HL-60 (cell line): ENCODE data around the gene COQ10B.
A peak's percentile ranks its signal among the peaks of the same experiment; 100 is the strongest.
"Not testable (repeated sequence)": the region's sequence is repeated elsewhere in the genome, so short reads cannot be mapped to it uniquely, and the experiment has no call there.

ENCODE experiments used
- DNase-seq, 2 experiments: peaks; one replicate each; pipeline ENCODE4 v3.0.0-alpha.2; 2010 to 2020; ENCODE audit warnings: low read depth in 1 of 2, low spot score in 1 of 2
- H3K27ac ChIP-seq: fragments of 250-450 bp; sonication (Bioruptor Pico); replicated peaks from 2 replicates; pipeline ENCODE4 v1.5.1; 2020; ENCODE audit warnings: mild to moderate bottlenecking, moderate library complexity
- H3K27me3 ChIP-seq: fragments of 250-450 bp; sonication (Bioruptor Pico); 2 replicates; pipeline ENCODE4 v1.5.1; 2021; ENCODE audit warnings: mild to moderate bottlenecking, moderate library complexity; ENCODE audit not compliant: insufficient read depth, poor library complexity, severe bottlenecking
- H3K4me3 ChIP-seq: replicated peaks from 2 replicates; pipeline ENCODE4 v1.5.1; 2011; ENCODE audit warnings: mild to moderate bottlenecking, control low read depth, low read length; ENCODE audit not compliant: insufficient read depth
- GABPA ChIP-seq: IDR thresholded peaks from 2 replicates; pipeline ENCODE4 v1.6.1; 2012; ENCODE audit warnings: low read depth
- POLR2AphosphoS5 ChIP-seq: IDR thresholded peaks from 2 replicates; pipeline ENCODE4 v1.6.1; 2012; ENCODE audit warnings: low read depth
- SPI1 ChIP-seq: IDR thresholded peaks from 2 replicates; pipeline ENCODE4 v1.6.1; 2012; ENCODE audit warnings: low read depth, mild to moderate bottlenecking, borderline replicate concordance
- TF ChIP-seq, protein P1 (sequence below): IDR thresholded peaks from 2 replicates; pipeline ENCODE4 v1.6.1; 2012; ENCODE audit warnings: low read depth; ENCODE audit not compliant: insufficient replicate concordance
- TF ChIP-seq, protein P2 (sequence below): IDR thresholded peaks from one replicate; pipeline ENCODE4 v1.5.1; 2011; ENCODE audit warnings: low read length, control low read depth, inconsistent platforms; ENCODE audit not compliant: insufficient read depth

Gene COQ10B

DNA sequence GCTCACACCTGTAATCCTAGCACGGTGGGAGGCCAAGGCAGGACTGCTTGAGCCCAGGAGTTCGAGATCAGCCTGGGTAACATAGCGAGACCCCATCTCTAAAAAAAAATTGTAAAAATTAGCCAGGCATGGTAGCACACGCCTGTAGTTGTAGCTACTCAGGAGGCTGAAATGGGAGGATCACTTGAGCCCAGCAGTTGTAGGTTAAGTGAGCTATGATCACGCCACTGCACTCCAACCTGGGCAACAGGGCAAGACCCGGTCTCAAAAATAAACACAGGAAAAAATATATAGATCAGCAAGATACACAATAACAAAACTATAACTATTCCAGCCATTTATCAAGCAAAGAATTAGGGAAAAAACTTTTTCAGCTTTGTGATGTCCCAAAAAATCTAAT is 21.5 kb upstream of the COQ10B start:
- no peak overlapping the region for H3K27ac ChIP-seq
- H3K27me3 ChIP-seq, result no peaks in the 10 kb centered on the region
- no peak for DNase-seq
- TF ChIP-seq, protein P1, sequence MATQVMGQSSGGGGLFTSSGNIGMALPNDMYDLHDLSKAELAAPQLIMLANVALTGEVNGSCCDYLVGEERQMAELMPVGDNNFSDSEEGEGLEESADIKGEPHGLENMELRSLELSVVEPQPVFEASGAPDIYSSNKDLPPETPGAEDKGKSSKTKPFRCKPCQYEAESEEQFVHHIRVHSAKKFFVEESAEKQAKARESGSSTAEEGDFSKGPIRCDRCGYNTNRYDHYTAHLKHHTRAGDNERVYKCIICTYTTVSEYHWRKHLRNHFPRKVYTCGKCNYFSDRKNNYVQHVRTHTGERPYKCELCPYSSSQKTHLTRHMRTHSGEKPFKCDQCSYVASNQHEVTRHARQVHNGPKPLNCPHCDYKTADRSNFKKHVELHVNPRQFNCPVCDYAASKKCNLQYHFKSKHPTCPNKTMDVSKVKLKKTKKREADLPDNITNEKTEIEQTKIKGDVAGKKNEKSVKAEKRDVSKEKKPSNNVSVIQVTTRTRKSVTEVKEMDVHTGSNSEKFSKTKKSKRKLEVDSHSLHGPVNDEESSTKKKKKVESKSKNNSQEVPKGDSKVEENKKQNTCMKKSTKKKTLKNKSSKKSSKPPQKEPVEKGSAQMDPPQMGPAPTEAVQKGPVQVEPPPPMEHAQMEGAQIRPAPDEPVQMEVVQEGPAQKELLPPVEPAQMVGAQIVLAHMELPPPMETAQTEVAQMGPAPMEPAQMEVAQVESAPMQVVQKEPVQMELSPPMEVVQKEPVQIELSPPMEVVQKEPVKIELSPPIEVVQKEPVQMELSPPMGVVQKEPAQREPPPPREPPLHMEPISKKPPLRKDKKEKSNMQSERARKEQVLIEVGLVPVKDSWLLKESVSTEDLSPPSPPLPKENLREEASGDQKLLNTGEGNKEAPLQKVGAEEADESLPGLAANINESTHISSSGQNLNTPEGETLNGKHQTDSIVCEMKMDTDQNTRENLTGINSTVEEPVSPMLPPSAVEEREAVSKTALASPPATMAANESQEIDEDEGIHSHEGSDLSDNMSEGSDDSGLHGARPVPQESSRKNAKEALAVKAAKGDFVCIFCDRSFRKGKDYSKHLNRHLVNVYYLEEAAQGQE, result no peak
- TF ChIP-seq SPI1 (no peak), GABPA (no peak), POLR2AphosphoS5 (no peak)
- TF ChIP-seq, protein P2, sequence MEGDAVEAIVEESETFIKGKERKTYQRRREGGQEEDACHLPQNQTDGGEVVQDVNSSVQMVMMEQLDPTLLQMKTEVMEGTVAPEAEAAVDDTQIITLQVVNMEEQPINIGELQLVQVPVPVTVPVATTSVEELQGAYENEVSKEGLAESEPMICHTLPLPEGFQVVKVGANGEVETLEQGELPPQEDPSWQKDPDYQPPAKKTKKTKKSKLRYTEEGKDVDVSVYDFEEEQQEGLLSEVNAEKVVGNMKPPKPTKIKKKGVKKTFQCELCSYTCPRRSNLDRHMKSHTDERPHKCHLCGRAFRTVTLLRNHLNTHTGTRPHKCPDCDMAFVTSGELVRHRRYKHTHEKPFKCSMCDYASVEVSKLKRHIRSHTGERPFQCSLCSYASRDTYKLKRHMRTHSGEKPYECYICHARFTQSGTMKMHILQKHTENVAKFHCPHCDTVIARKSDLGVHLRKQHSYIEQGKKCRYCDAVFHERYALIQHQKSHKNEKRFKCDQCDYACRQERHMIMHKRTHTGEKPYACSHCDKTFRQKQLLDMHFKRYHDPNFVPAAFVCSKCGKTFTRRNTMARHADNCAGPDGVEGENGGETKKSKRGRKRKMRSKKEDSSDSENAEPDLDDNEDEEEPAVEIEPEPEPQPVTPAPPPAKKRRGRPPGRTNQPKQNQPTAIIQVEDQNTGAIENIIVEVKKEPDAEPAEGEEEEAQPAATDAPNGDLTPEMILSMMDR, result no peak
- H3K4me3 ChIP-seq, result no peak overlapping the region

DNA sequence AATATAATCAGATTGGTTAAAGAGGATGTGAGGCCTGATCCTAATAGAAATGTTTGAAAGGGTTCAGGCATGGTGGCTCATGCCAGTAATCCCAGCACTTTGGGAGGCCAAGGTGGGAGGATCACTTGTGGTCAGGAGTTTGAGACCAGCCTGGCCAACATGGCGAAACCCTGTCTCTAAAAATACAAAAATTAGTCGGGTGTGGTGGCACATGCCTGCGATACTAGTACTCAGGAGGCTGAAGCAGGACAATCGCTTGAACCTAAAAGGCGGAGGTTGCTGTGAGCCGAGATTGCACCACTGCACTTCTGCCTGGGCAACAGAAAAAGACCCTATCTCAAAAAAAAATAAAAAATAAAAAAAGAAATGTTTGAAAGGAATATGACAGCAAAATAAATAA is 20.8 kb upstream of the COQ10B start:
- H3K4me3 ChIP-seq, result peak overlapping the region; percentile 71
- DNase-seq, result peak in 1 of 2 experiments; percentile 5
- H3K27ac ChIP-seq, H3K27me3 ChIP-seq: not testable (repeated sequence)

DNA sequence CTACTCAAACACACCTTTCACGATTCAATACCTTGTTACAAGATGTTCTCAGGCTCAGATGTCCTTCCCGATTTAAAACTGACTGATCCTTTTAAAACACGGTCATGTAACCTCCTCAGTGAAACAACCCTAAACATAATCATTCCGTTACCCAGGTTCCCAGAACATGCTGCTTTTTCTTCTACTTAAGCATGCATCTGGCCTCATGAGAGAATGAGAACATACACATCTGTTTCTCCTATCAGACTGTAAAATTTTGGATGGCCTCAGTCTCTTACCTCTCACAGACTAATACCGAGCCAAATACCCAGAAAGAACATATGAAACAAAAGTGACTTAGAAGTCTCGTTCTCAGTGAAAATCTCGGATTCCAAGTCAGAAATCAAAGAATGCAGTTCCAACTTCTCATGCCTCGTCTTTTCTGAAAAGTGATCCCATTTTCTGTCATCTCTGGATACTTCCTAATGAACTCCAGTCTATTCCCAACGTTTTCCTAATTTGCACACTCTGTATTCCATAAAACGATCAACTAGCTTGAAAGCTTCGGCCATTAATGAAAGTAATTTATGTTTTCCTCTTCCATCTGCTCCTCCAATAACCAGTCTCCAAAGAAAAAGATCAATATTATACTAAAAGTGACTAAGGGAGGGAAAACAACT is 19.4 kb upstream of the COQ10B start:
- Histone ChIP-seq H3K27me3 (no peaks in the 10 kb centered on the region), H3K4me3 (peak overlapping the region; percentile 71), H3K27ac (peak overlapping the region; percentile 96)
- no peak for TF ChIP-seq GABPA
- TF ChIP-seq SPI1, result no peak
- TF ChIP-seq, protein P1, result no peak
- TF ChIP-seq, protein P2, result no peak
- TF ChIP-seq POLR2AphosphoS5, result no peak
- DNase-seq, result no peak

DNA sequence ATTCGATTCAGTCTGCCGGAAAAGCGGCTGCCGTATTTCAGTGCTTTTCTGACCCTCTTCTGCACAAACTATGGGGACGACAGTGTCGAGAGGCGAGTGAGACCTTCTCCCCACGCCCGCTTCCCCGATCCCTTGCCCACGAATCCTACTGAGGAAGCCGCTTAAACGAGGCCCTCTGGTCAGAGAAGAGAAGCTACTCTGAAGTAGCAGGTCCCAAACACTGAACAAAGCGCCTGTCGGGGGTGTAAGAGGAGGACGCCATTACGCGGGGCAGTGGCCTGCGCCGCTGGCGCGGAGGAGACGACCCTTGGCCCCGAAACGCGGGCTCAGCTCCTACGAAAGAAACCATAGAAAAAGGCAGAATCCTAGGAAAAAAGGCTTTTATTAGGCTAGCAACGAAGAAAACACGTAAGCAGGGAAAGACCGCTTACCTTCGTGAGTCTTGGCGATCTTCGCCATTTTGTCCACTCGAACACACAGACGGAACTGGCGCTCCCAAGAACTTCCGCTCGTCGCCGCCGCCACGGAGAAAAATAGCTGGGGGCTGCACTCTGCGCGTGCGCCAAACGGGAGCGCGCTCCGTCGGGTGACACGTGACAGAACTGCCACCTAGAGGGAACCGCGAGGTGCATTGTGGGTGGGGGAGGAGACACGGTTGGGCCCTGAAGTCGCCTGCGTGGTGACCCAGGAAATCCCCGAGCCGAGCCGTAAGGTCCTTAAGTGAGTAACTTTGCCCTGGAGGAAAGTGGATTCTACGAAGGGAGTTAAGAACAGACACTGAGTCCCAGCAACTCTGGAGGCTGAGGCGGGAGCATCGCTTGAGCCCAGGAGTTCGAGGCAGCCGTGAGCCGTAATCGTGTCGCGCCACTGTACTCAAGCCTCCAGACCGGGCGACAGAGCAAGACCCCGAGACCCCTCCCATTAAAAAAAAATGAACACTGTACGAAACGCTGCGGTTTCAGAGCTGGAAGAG is 18.5 kb upstream of the COQ10B start, which contains the start of gene SF3B1:
SF3B1 (minus strand) TSS at position 488 of the 973 bp plus-strand sequence; CDS start at position 459, 29 bp downstream.
- Histone ChIP-seq H3K27ac (peak within 1 kb of the TSS; percentile 96), H3K4me3 (peak within 1 kb of the TSS; percentile 71), H3K27me3 (no peaks in the 10 kb centered on the region)
- DNase-seq, result peak; percentile 98 to 99
- TF ChIP-seq, protein P1, result peak; percentile 78
- TF ChIP-seq, protein P2, result no peak
- peak; percentile 83 for TF ChIP-seq GABPA
- TF ChIP-seq SPI1, result peak; percentile 72; the same call in 1 of the 2 replicates
- TF ChIP-seq POLR2AphosphoS5, result peak; percentile 76
